GM18951 (cell line): Measurements from ENCODE around the gene S100A3.
"Not testable (repeated sequence)": the region's sequence is repeated elsewhere in the genome, so short reads cannot be mapped to it uniquely, and the experiment has no call there.

Experiments
- POLR2A ChIP-seq: IDR thresholded peaks from 4 replicates; pipeline ENCODE4 v1.6.1; 2011; ENCODE audit warnings: mild to moderate bottlenecking; ENCODE audit not compliant: insufficient read length, insufficient read depth; ENCODE audit errors: extremely low read depth
- in situ Hi-C: fragments of 300-500 bp; cut with MboI; formaldehyde crosslinking; loops from one replicate; pipeline ENCODE4 v1.12.0; 2022; ENCODE audit warnings: low sequenced_read_pairs, mixed read lengths, inconsistent platforms; ENCODE audit not compliant: unreplicated experiment

The S100A3 gene

DNA sequence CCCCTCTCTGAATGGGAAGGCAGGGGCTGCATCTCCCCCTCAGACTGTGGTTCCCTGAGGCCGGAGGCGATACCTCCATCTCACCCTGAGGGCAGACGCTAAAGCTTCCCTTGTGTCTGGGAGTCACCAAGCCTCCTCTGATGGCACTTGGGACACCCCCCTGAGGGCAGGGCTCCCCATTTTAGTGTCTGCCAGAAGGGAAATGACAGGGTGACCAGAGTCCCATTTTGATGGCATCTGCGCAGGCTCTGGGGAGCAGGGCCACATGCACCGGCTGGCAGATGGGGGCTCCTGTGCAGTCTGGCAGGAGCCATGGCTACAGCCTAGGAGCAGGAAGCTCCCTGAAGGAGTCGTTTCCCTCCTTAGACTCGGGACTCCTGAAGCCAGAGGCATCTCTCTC is 14.9 kb upstream of the S100A3 start:
- in situ Hi-C loops = no loop called here

DNA sequence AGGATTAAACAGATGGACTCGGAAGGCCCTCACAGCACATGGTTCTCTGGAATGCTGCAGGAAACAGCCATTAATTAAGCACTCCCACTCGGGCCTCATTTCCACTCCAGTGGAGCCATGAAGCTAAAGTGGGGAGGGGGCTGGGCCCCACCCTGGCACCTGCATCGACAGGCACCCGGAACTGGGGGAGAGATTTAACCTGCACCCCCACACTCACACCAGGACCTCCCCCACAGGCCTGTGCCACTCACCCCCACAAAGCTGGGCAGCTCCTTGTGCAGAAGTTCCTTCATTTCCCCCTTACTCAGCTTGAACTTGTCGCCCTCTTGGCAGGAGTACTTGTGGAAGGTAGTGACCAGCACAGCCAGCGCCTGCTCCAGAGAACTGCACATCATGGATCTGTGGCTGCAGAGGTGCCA is 14.4 kb upstream of the S100A3 start:
- no peak for TF ChIP-seq POLR2A
- in situ Hi-C loops = no loop called here

More for the DNA sequence above, 14.9 kb upstream of the S100A3 start:
- TF ChIP-seq POLR2A = no peak

- in situ Hi-C loops = not testable (repeated sequence)
These were observed 13.0 kb upstream of the S100A3 start for GRCh38 chr1:153562021-153562420.

GRCh38 chr1:153561466-153561985 is 12.5 kb upstream of the S100A3 start:
- in situ Hi-C loops = no loop called here
- TF ChIP-seq POLR2A = no peak

GRCh38 chr1:153560771-153561465 is 11.9 kb upstream of the S100A3 start:
- in situ Hi-C loops = no loop called here
- TF ChIP-seq POLR2A = no peak

DNA sequence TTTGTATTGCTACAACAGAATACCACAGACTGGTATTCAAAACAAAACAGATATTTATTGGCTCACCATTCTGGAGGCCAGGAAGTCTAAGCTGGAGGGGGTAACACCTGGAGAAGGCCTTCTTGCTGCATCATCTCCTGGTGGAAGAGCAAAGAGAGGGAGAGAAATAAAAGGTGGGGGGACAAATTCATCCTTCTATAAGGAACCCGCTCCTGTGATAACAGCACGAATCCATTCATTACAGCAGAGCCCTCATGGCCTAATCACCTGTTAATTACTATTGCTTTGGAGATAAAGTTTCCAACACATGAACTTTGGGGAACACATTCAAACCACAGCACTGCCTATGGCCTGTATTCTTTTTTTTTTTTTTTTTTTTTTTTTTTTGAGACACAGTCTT is 11.2 kb upstream of the S100A3 start:
- no peak for TF ChIP-seq POLR2A
- in situ Hi-C loops = no loop called here

GRCh38 chr1:153557877-153558276 is 8.8 kb upstream of the S100A3 start:
- no peak for TF ChIP-seq POLR2A
- in situ Hi-C loops = loop anchor here (5.0 kb wide), 1 partner anchor 41 kb away; no protein-coding TSS in a partner anchor

- in situ Hi-C loops = loop anchor here (5.0 kb wide), 1 partner anchor 39 kb away; no protein-coding TSS in a partner anchor
- TF ChIP-seq POLR2A = no peak
These were observed 7.3 kb upstream of the S100A3 start for GRCh38 chr1:153556348-153556747.

- TF ChIP-seq POLR2A = no peak
- in situ Hi-C loops = no loop called here
These were observed 4.9 kb upstream of the S100A3 start for GRCh38 chr1:153553830-153554541.

DNA sequence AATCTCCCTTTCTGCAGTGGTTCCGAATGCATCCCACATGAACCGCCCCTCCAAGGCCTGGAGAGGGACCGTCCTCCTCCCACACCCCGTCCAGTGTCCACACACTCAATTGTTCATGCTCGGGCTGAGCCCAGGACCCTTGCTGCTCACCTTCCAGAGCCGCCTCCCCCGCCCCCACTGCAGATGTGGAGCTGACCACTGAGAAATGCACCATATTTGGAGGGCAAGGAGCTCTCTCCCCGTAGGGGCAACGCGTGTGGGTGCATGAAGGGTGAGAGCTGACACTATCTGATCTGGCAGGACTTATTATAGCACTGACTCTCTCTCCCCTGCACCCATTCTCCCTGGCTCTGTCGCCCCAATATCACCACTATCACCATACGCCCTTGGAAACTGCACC is 4.0 kb upstream of the S100A3 start:
- in situ Hi-C loops = no loop called here
- no peak for TF ChIP-seq POLR2A

- in situ Hi-C loops = no loop called here
- no peak for TF ChIP-seq POLR2A
These were observed 3.3 kb upstream of the S100A3 start for GRCh38 chr1:153552335-153552734.

DNA sequence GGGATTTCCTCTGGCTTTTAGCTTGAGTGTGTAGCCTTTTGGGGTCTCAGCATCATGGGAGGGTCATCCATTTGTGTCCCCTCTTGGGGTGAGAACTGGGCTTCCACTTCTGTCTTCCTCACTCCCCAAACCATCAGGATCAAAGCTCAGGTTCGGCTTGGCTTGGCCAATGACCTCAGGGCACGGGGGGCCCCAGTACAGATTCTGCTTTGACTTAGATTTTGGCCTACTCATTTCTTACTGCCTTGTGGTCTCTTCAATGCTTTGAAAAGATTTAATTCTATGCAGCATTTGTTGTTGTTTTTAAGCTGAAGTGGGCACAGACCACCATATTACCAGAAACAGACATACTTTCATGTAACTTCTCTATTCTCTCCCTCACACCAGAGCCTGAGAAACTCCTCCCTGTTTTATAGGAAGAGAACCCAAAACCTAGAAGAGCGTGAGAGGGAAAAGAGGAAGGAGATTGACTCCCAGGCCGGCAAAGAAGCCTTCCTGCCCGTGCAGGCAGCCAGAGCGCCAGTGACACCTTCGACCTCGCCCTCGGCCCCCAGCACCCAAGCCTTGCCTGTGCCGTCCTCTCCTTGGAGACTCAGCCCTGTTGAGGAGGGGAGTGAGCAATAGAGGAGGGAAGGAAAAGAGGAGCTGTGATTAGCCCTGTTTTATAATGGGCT is 1.9 kb upstream of the S100A3 start:
- no peak for TF ChIP-seq POLR2A
- in situ Hi-C loops = no loop called here

DNA sequence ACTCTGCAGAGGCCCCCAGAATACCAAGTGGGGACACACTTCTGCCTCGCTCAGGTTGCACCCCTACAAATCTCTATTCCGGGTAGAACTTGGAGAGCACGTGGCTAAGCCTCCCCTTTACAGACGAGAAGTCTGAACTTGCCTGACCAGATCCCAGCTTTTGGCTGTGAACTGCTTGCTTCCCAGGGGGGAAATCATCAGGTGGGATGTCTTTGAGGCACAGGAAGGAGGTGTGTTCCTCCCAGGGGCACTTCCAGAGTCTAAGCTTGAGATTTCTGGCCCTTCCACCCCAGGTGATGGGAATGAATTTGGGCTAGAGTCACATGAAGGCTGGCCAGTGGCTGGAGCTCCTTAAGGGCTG is 1.3 kb upstream of the S100A3 start:
- no peak for TF ChIP-seq POLR2A
- in situ Hi-C loops = no loop called here
